GM18867 (cell line): Measurements from ENCODE around the gene INTS2.
"Not testable (repeated sequence)": the region's sequence is repeated elsewhere in the genome, so short reads cannot be mapped to it uniquely, and the experiment has no call there.

Source experiments
- ATAC-seq: cut with Tn5 transposase; IDR thresholded peaks from one replicate; pipeline ENCODE4 v1.9.1; 2021; ENCODE audit warnings: mild to moderate bottlenecking, moderate library complexity; ENCODE audit not compliant: unreplicated experiment

INTS2 gene

DNA sequence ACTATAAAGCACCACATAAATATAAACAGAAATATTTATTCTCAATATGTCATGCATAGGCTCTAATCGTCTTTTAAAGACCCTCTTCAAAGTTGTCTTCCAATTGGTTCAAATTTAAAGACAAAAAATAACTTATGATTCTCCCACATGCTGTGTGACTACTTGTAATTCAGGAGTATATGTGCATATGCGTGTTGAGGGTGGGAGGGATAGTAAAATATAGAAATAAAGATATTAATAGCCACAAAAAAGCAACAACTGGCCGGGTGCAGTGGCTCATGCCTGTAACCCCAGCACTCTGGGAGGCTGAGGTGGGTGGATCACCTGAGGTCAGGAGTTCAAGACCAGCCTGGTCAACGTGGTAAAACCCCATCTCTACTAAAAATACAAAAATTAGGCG, 33.5 kb downstream of the INTS2 start:
- not testable (repeated sequence) for ATAC-seq

- ATAC-seq: not testable (repeated sequence)
Measured at GRCh38 chr17:61887733-61888132, 40.0 kb downstream of the INTS2 start.

- ATAC-seq: not testable (repeated sequence)
Measured at GRCh38 chr17:61885865-61886264, 41.9 kb downstream of the INTS2 start.

- ATAC-seq: no peak
Measured at GRCh38 chr17:61884864-61885263, 42.9 kb downstream of the INTS2 start.

DNA sequence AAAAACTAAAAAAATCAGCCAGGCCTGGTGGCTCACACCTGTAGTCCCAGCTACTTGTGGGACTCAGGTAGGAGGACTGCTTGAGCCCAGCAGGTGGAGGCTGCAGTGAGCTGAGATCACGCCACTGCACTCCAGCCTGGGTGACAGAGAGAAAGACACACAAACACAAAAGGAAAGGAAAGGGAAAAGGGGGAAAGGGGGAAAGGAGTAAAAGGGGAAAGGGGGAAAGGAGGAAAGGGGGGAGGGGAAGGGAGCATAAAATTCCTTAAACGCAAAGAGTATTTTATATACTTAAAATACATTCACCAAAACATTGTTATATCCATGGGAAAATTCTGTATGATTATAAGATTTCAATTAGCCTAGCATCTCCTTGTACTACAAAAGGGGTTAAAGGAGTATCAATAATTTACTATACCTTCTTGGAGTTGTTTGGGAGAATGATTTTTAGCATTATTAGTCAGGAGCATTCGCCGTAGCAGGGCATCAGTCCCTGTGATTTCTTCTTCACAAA, 47.1 kb downstream of the INTS2 start:
- ATAC-seq: no peak

DNA sequence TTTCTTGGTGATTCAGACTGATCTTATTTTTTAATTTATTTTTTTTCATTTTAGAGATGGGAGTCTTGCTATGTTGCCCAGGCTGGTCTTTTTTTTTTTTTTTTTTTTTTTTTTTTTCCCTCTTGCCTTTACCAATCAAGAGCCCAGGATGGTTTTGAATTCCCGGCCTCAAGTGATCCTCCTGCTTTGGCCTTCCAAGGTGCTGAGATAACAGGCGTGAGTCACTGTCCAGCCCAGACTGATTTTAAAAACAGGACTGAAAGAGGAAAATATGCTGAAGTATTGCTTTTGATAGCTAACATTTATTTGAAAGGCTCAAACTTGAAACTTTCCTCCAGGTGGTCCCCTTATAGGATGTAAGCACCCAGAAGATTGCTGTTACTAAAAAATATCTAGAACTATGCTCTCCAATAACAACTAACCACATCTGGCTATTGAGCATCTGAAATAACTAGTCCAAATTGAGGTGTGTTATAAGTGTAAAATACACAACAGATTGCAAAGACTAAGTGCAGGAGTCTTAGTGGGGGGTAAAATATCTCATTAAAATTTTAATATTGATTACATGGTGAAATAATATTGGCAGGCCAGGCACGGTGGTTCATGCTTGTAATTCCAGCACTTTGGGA, 48.7 kb downstream of the INTS2 start:
- ATAC-seq: no peak

- no peak for ATAC-seq
Measured at GRCh38 chr17:61878520-61878919, 49.3 kb downstream of the INTS2 start.

DNA sequence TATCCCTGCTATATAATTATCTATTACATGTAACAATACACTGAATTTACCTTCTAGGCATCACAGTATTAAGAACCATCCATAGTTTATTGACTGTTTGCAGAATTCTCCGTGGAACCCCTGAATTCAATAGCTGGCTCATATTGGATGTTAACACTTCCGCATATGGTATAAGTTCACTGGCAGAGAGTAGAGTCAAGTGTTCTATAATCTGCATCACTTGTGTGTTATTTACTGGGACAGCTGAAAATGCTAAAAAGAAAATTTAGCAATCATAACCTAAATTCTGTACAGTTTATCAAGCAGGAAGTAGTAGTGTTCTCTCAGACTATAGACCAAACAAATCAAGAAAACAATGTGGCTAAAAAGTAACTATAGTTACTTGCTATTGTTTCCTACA, 49.9 kb downstream of the INTS2 start:
- ATAC-seq: no peak

- ATAC-seq: no peak
Measured at GRCh38 chr17:61875804-61876203, 52.0 kb downstream of the INTS2 start.

- no peak for ATAC-seq
Measured at GRCh38 chr17:61875285-61875684, 52.5 kb downstream of the INTS2 start.

DNA sequence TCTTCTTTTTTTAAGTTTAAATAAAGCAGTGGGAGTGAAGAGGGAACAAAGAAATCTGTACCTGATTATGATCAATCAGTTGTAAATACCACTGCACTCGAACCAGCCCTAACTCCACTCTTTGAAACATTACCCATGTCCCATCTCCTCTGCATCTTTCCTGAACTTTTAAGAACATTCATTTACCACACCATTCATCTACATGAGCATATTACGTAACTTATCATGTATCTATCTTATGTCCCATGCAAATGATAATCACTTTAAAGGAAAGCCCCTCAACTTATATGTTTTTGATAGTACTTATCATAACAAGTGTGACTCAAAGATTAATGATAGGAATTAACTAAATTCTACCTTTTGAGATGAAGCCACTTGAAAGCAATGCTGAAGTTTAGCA, 53.7 kb downstream of the INTS2 start:
- no peak for ATAC-seq

DNA sequence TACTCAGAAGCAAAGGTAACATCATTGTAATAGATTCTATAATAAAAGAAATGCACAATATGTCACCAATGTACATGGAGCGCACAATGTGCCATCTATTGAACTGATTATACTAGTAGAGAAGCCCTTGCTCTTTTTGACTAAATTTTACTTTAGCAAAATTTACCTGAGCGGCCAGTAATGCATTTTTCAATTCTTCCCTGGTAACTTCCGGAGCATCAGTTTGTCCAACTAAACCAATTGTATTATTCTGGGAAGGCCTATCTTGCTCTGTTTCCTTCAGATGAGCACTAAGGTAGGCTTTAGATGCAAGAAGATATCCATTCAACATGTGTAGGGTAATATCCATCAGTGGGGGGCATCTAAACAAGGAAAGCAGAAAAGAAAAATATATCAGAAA, 55.7 kb downstream of the INTS2 start:
- ATAC-seq: no peak

GRCh38 chr17:61869138-61869537, 58.6 kb downstream of the INTS2 start:
- no peak for ATAC-seq

GRCh38 chr17:61868074-61868473, 59.7 kb downstream of the INTS2 start:
- no peak for ATAC-seq

GRCh38 chr17:61867033-61867432, 60.7 kb downstream of the INTS2 start:
- no peak for ATAC-seq

DNA sequence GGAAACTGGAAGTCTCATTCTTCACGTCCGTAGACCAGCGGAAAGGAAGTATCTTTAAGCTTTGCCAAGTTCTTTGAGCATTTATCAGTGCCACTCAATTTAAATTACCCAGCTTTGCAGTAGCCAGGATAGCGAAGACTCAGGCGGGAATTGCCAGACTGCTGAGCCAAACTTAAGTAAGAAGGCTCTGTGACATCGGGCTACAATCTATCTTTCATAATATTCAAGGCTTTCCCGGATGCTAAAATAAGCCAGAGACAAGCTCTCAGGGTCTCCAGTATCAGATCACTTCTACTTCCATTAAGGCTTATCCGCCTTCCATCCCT, 64.0 kb downstream of the INTS2 start:
- ATAC-seq: no peak

DNA sequence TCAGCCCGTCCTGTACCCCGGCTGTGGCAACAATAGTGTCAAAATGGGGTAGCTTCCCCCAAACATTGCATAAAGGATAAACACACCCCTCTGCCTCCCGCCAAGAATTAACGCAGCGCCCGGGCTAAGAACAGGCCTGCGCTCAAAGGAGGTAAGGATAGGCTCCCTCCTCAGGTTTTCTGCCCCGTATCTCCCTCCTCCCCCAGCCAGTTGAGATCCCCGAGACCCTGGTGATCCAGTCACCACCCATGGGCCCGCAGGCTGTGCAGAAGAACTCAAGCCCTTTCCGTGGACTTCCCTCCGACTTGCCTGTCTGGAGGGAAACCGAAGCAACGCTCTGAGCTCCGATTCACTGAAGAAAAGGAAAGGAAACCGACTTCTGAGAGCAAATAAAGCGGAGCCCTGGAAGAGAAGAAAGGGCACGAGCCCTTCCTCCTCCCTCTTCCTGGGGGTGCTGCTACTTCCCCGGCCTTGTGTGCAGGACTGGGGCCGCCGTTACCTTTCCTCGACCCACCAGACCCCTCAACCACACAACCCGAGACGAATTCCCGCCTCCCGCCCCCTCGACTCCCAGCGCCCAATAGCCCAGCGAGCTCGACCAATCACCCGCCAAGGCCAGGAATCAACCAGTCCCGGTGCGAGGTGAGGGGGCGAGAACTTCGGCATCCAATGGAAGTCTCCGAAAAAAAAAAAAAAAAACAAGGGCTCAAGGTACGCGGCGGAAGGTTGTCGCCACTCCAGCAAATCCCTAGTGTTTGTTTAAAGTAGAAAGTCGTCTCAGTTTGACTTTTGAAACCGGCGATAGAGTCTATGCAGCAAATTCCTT, 64.6 kb downstream of the INTS2 start, which contains the start of gene BRIP1:
Gene BRIP1, minus strand, starts transcription at position 554 of the 826 bp plus-strand sequence. CDS start 1,989 bp downstream, outside the sequence.
- peak; percentile 94 for ATAC-seq

- no peak for ATAC-seq
Measured at GRCh38 chr17:61862105-61862574, 65.6 kb downstream of the INTS2 start.

GRCh38 chr17:61860397-61860796, 67.4 kb downstream of the INTS2 start:
- ATAC-seq: not testable (repeated sequence)

- no peak for ATAC-seq
Measured at GRCh38 chr17:61856035-61856434, 71.7 kb downstream of the INTS2 start.

- no peak for ATAC-seq
Measured at GRCh38 chr17:61852857-61853256, 74.9 kb downstream of the INTS2 start.

DNA sequence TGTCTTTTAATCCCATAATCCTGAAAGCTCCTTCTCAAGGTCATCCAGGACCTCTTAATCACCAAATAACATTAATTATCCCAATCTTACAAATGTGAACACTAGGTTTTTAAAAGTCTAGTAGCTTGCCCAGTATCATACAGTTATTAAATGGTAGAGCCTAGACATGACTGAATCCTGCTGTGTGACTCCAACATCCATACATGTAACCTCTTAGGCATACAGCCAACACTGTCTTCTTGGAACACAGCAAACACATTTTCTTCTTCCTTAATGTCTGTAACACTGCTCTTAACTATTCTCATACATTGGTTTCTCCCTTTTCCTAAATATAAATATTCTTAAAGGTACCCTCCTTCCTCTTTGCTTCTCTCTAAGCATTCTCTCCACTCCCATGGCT, 78.1 kb downstream of the INTS2 start:
- no peak for ATAC-seq
